IPS-15b (cell line): Measurements from ENCODE around the gene ZNF182.
"Not testable (repeated sequence)": the region's sequence is repeated elsewhere in the genome, so short reads cannot be mapped to it uniquely, and the experiment has no call there.

Experiments
- H3K27me3 ChIP-seq: one replicate; pipeline ENCODE4 v1.6.1; 2013; ENCODE audit warnings: low read length; ENCODE audit not compliant: control insufficient read depth, insufficient read depth
- H3K36me3 ChIP-seq: one replicate; pipeline ENCODE4 v1.6.1; 2013; ENCODE audit warnings: low read length; ENCODE audit not compliant: control insufficient read depth, insufficient read depth
- H3K4me1 ChIP-seq: one replicate; pipeline ENCODE4 v1.6.1; 2013; ENCODE audit warnings: mild to moderate bottlenecking, low read length; ENCODE audit not compliant: control insufficient read depth, insufficient read depth
- H3K4me3 ChIP-seq: one replicate; pipeline ENCODE4 v1.5.1; 2013; ENCODE audit warnings: low read depth, low read length
- H3K9ac ChIP-seq: one replicate; pipeline ENCODE4 v1.6.1; 2013; ENCODE audit warnings: low read depth, mild to moderate bottlenecking, low read length
- H3K9me3 ChIP-seq: one replicate; pipeline ENCODE4 v1.6.1; 2013; ENCODE audit warnings: mild to moderate bottlenecking, low read length; ENCODE audit not compliant: control insufficient read depth, insufficient read depth

Gene ZNF182

GRCh38 chrX:48003758-48004457, at the start of gene ZNF182:
Gene ZNF182 (minus strand): TSS chrX:48003989. CDS start chrX:48002609, 1,380 bp downstream.
- Histone ChIP-seq H3K4me1 (no peaks in the 10 kb centered on the region), H3K4me3 (peak within 1 kb of the TSS; percentile 81), H3K36me3 (no peaks in the 10 kb centered on the region), H3K9ac (peak within 1 kb of the TSS; percentile 73), H3K27me3 (no peaks in the 10 kb centered on the region), H3K9me3 (no peaks in the 10 kb centered on the region)

GRCh38 chrX:48046846-48047245, 43.1 kb upstream of the ZNF182 start:
- no peaks in the 10 kb centered on the region for H3K36me3 ChIP-seq
- no peaks in the 10 kb centered on the region for H3K27me3 ChIP-seq
- H3K4me3 ChIP-seq, result no peak overlapping the region
- no peaks in the 10 kb centered on the region for H3K9me3 ChIP-seq
- H3K4me1 ChIP-seq, result no peaks in the 10 kb centered on the region
- H3K9ac ChIP-seq, result no peak overlapping the region

DNA sequence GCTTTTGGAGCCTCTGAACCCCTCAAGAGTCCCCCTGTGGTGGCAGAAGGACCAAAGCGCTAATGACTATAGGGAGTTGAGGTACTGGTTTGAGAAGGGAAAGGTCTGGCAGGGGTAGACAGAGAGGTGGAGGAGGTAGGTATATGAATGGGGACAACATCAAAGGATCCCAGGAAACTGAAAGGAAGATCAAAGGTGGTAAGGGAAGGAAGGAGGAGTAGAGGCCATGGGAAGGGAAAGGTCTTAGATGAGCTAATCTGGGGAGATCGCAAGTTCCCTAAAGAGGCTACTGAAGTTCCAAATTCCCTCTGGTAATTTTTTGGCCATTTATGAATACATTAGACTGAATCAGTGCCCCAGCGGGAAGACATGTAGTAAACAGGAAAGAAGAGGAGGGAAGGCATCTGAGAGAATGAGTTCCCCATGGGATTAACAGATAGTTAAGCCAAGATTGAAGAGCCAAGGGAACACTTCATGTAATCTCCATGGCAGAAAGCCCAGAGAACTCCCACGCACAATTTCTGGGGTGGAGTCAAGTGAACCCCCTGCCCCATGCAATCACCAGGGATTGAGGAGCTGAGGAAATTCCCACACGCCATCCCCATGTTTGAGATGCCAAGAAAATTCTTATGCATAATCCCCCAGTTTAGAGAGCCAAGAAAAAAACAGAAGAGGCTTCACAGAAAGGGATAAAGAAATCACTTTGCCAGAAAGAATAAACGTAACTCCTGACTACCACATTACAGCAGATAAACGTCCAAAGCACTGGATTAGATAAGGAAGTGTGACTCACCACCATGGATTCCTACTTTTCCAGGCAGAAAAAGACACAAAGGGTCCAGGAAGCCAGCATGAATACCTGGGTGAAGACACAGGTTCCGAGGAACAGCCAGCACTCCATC, 41.9 kb upstream of the ZNF182 start:
- H3K4me3 ChIP-seq, result no peak overlapping the region
- H3K27me3 ChIP-seq, result no peaks in the 10 kb centered on the region
- no peaks in the 10 kb centered on the region for H3K36me3 ChIP-seq

GRCh38 chrX:48043056-48043455, 39.3 kb upstream of the ZNF182 start:
- Histone ChIP-seq H3K4me1 (no peaks in the 10 kb centered on the region), H3K9ac (no peak overlapping the region), H3K9me3 (no peaks in the 10 kb centered on the region), H3K36me3 (no peaks in the 10 kb centered on the region), H3K27me3 (no peaks in the 10 kb centered on the region), H3K4me3 (no peak overlapping the region)

More for the DNA sequence above, 41.9 kb upstream of the ZNF182 start:
- H3K9ac ChIP-seq, result no peak overlapping the region
- no peaks in the 10 kb centered on the region for H3K4me1 ChIP-seq
- H3K9me3 ChIP-seq, result no peaks in the 10 kb centered on the region

- Histone ChIP-seq H3K9ac (no peak overlapping the region), H3K4me3 (no peak overlapping the region), H3K27me3 (no peaks in the 10 kb centered on the region), H3K36me3 (no peaks in the 10 kb centered on the region), H3K4me1 (no peaks in the 10 kb centered on the region), H3K9me3 (no peaks in the 10 kb centered on the region)
Measured at GRCh38 chrX:48035891-48036290, 32.1 kb upstream of the ZNF182 start.

- not testable (repeated sequence) for H3K27me3 ChIP-seq, H3K4me1 ChIP-seq, H3K4me3 ChIP-seq, H3K36me3 ChIP-seq, H3K9ac ChIP-seq, H3K9me3 ChIP-seq
Measured at GRCh38 chrX:48030641-48031173, 26.9 kb upstream of the ZNF182 start.

GRCh38 chrX:48030237-48030636, 26.4 kb upstream of the ZNF182 start:
- Histone ChIP-seq H3K4me1 (no peaks in the 10 kb centered on the region), H3K9ac (no peak overlapping the region), H3K9me3 (no peaks in the 10 kb centered on the region), H3K27me3 (no peaks in the 10 kb centered on the region), H3K36me3 (no peaks in the 10 kb centered on the region), H3K4me3 (no peak overlapping the region)

GRCh38 chrX:48028091-48028490, 24.3 kb upstream of the ZNF182 start:
- no peaks in the 10 kb centered on the region for H3K4me1 ChIP-seq
- H3K27me3 ChIP-seq, result no peaks in the 10 kb centered on the region
- no peaks in the 10 kb centered on the region for H3K36me3 ChIP-seq
- H3K4me3 ChIP-seq, result no peak overlapping the region
- H3K9ac ChIP-seq, result no peak overlapping the region
- H3K9me3 ChIP-seq, result no peaks in the 10 kb centered on the region

- not testable (repeated sequence) for H3K9me3 ChIP-seq, H3K36me3 ChIP-seq, H3K9ac ChIP-seq, H3K4me3 ChIP-seq, H3K27me3 ChIP-seq, H3K4me1 ChIP-seq
Measured at GRCh38 chrX:48027545-48027944, 23.8 kb upstream of the ZNF182 start.

DNA sequence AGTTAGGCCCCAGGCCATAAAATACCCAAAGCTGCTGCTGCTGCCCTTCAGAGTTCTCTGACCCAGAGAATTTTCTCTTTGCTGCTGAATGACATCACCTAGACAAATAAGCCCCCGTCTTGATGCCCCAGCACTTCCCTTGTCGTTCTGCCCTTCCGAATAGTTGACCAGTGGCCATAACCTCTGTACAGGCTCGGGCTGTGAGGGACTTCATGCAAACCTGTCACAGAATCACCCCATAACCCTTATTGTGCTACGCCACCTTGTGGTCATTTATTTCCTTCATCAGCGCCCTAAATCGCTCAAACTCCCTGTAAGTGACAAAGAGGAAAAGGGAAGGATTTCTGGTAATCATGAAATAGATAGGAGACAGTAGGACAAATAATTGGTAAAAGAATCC, 21.8 kb upstream of the ZNF182 start:
- Histone ChIP-seq H3K4me3 (no peak overlapping the region), H3K4me1 (no peaks in the 10 kb centered on the region), H3K36me3 (no peaks in the 10 kb centered on the region)

GRCh38 chrX:48022738-48023137, 18.9 kb upstream of the ZNF182 start:
- Histone ChIP-seq H3K9me3 (no peaks in the 10 kb centered on the region), H3K27me3 (no peaks in the 10 kb centered on the region), H3K36me3 (no peaks in the 10 kb centered on the region), H3K9ac (no peak overlapping the region), H3K4me3 (no peak overlapping the region), H3K4me1 (no peaks in the 10 kb centered on the region)

More for the DNA sequence above, 21.8 kb upstream of the ZNF182 start:
- no peak overlapping the region for H3K9ac ChIP-seq
- no peaks in the 10 kb centered on the region for H3K27me3 ChIP-seq
- no peaks in the 10 kb centered on the region for H3K9me3 ChIP-seq

- H3K4me3 ChIP-seq, result no peak overlapping the region
- H3K36me3 ChIP-seq, result no peaks in the 10 kb centered on the region
- H3K9ac ChIP-seq, result no peak overlapping the region
- no peaks in the 10 kb centered on the region for H3K9me3 ChIP-seq
- no peaks in the 10 kb centered on the region for H3K27me3 ChIP-seq
- no peaks in the 10 kb centered on the region for H3K4me1 ChIP-seq
Measured at GRCh38 chrX:48022100-48022499, 18.3 kb upstream of the ZNF182 start.
